Body of pancreas (tissue), 4 donors: ENCODE measurements around the gene PAN3. TPM values are rescaled to one million over a fixed set of nuclear protein-coding genes. Genes with fewer than 3 reads are reported as not detected.

Experiments used
- ATAC-seq: fragments of 150-250 bp; one replicate; pipeline ENCODE4 v1.9.1; 2016
- DNase-seq, 4 donors: peaks; one replicate each; pipeline ENCODE4 v3.0.0-alpha.2; 2019
- H3K27ac ChIP-seq, 4 donors: fragments of 200-600 bp; sonication (generic); 1 replicate in 3 of 4; 2 replicates in 1 of 4; pipeline versions ENCODE4 v1.5.1 to v1.6.1; 2016 to 2019; ENCODE audit warnings: mild to moderate bottlenecking in 1 of 4, mixed read lengths in 1 of 4, moderate library complexity in 1 of 4
- H3K27me3 ChIP-seq, 2 donors: fragments of 200-600 bp; sonication (generic); one replicate each; pipeline ENCODE4 v1.6.0; 2016; ENCODE audit warnings: mild to moderate bottlenecking in 1 of 2
- H3K36me3 ChIP-seq, 2 donors: fragments of 200-600 bp; sonication (generic); replicated peaks in 1 of 2; 2 replicates each; pipeline ENCODE4 v1.5.1; 2016; ENCODE audit warnings: low read depth in 2 of 2; ENCODE audit not compliant: insufficient read depth in 1 of 2
- H3K4me1 ChIP-seq: fragments of 200-600 bp; sonication (generic); one replicate; pipeline ENCODE4 v1.6.0; 2016
- H3K4me3 ChIP-seq, 2 donors: fragments of 200-600 bp; sonication (generic); 1 replicate in 1 of 2; 2 replicates in 1 of 2; pipeline ENCODE4 v1.5.1; 2016 to 2019
- H3K9me3 ChIP-seq, 3 donors: fragments of 200-600 bp; sonication (generic); 1 replicate in 2 of 3; 2 replicates in 1 of 3; pipeline ENCODE4 v1.5.1; 2016
- CTCF ChIP-seq, 7 experiments: fragments of 450-650 bp in 4 of 7; fragments of 200-600 bp in 3 of 7; sonication (generic) in 3 of 7; IDR thresholded peaks; one replicate each; pipeline ENCODE4 v1.5.1; 2016 to 2019; ENCODE audit warnings: antibody characterized with exemption in 7 of 7
- POLR2A ChIP-seq, 3 donors: fragments of 450-650 bp; IDR thresholded peaks; one replicate each; pipeline ENCODE4 v1.6.1; 2016; ENCODE audit warnings: antibody characterized with exemption in 3 of 3, mild to moderate bottlenecking in 2 of 3
- WGBS, 2 donors: methylation state at CpG; one replicate each; pipeline ENCODE4 v1.1.5; 2017; 5-methylcytosine and 5-hydroxymethylcytosine counted together
- intact Hi-C: fragments of 100-400 bp; cut with DNase I; formaldehyde crosslinking; loops from one replicate; pipeline ENCODE4 v1.15.1; 2023
- total RNA-seq, 2 donors: library from RNA; depleted of rRNA; stranded (reverse); fragments of >200 nt; gene quantifications; one replicate each; pipeline ENCODE4 v1.1.0, GENCODE V29; 2016

The PAN3 gene
- total RNA-seq, 2 donors from 2014 or later = 31.4 to 36.3 TPM

- intact Hi-C loops = no loop called here
- Histone ChIP-seq H3K36me3 (peaks cover 0 to 8% of the 10 kb centered on the region in 2 donors), H3K4me3 (no peak overlapping the region), H3K27ac (no peak overlapping the region), H3K9me3 (no peaks in the 10 kb centered on the region), H3K4me1 (no peaks in the 10 kb centered on the region), H3K27me3 (no peaks in the 10 kb centered on the region)
- no peak for TF ChIP-seq CTCF (IDR thresholded peaks at IDR 0.05)
- no peak for TF ChIP-seq POLR2A (IDR thresholded peaks at IDR 0.05)
- DNase-seq (no peak), ATAC-seq (no peak)
- WGBS, 2 donors = 84 to 85% methylated on average over 2 of the region's 2 CpGs
These were observed 132.9 kb downstream of the PAN3 start for GRCh38 chr13:28271056-28271840.

- Histone ChIP-seq H3K27me3 (no peaks in the 10 kb centered on the region), H3K4me1 (no peaks in the 10 kb centered on the region), H3K4me3 (no peak overlapping the region), H3K9me3 (no peaks in the 10 kb centered on the region), H3K27ac (no peak overlapping the region), H3K36me3 (peaks cover 0 to 9% of the 10 kb centered on the region in 2 donors)
- 75 to 76% methylated on average over 3 of the region's 3 CpGs for WGBS, 2 donors
- intact Hi-C loops = no loop called here
- ATAC-seq (no peak), DNase-seq (no peak)
- TF ChIP-seq POLR2A (IDR thresholded peaks at IDR 0.05) (no peak), CTCF (IDR thresholded peaks at IDR 0.05) (no peak)
These were observed 135.6 kb downstream of the PAN3 start for GRCh38 chr13:28273919-28274318.

GRCh38 chr13:28282451-28282850 lies 144.1 kb downstream of the PAN3 start:
- DNase-seq (peak in 1 of 4 donors; percentile 5), ATAC-seq (peak; percentile 55)
- Histone ChIP-seq H3K36me3 (peaks cover 0 to 18% of the 10 kb centered on the region in 2 donors), H3K4me3 (no peak overlapping the region), H3K9me3 (no peaks in the 10 kb centered on the region), H3K4me1 (no peaks in the 10 kb centered on the region), H3K27me3 (no peaks in the 10 kb centered on the region), H3K27ac (no peak overlapping the region)
- WGBS, 2 donors = 66 to 72% methylated on average over 5 of the region's 5 CpGs
- intact Hi-C loops = no loop called here
- TF ChIP-seq POLR2A (IDR thresholded peaks at IDR 0.05) = no peak
- no peak for TF ChIP-seq CTCF (IDR thresholded peaks at IDR 0.05)

GRCh38 chr13:28283600-28283999 lies 145.3 kb downstream of the PAN3 start:
- peaks cover 0 to 20% of the 10 kb centered on the region in 2 donors for H3K36me3 ChIP-seq
- H3K27me3 ChIP-seq = no peaks in the 10 kb centered on the region
- WGBS, 2 donors = 95 to 97% methylated on average over 3 of the region's 3 CpGs
- H3K4me1 ChIP-seq = no peaks in the 10 kb centered on the region
- TF ChIP-seq POLR2A (IDR thresholded peaks at IDR 0.05) (no peak), CTCF (IDR thresholded peaks at IDR 0.05) (no peak)
- H3K4me3 ChIP-seq = no peak overlapping the region
- H3K9me3 ChIP-seq = no peaks in the 10 kb centered on the region
- no peak overlapping the region for H3K27ac ChIP-seq
- intact Hi-C loops = no loop called here
- no peak for ATAC-seq
- DNase-seq = no peak

GRCh38 chr13:28286263-28286662 lies 147.9 kb downstream of the PAN3 start:
- intact Hi-C loops = no loop called here
- Histone ChIP-seq H3K36me3 (peaks cover 0 to 14% of the 10 kb centered on the region in 2 donors), H3K27ac (no peak overlapping the region), H3K4me3 (no peak overlapping the region), H3K9me3 (no peaks in the 10 kb centered on the region), H3K4me1 (no peaks in the 10 kb centered on the region), H3K27me3 (no peaks in the 10 kb centered on the region)
- WGBS, 2 donors = 93% methylated on average over 1 of the region's 1 CpG
- ATAC-seq = no peak
- TF ChIP-seq POLR2A (IDR thresholded peaks at IDR 0.05) (no peak), CTCF (IDR thresholded peaks at IDR 0.05) (no peak)
- DNase-seq = no peak
